Natural killer cell treated with Interleukin-12 subunit alpha and Interleukin-12 subunit beta and Interleukin-15 and Interleukin-18, amount 100 ng/mL, for 72 hours (primary cell): ENCODE measurements around the gene TMEM79. TPM values are rescaled to one million over a fixed set of nuclear protein-coding genes. Genes with fewer than 3 reads are reported as not detected.

ENCODE experiments used
- total RNA-seq, 2 donors: library from RNA; stranded (reverse); gene quantifications; one replicate each; pipeline ENCODE4 v1.2.3, GENCODE V29; 2022

The TMEM79 gene
- total RNA-seq, 2 donors from 2014 or later: 6.4 to 12.0 TPM

Other genes with a start within 250 kb of the TMEM79 start
- 10 to 100 TPM; 30.4 to 51.4 TPM for gene UBQLN4, start 230.5 kb upstream of the TMEM79 start, total RNA-seq
- 10 to 100 TPM; 34.0 to 35.6 TPM for gene LAMTOR2, start 229.5 kb upstream of the TMEM79 start, total RNA-seq
- not detected for gene RAB25, start 223.2 kb upstream of the TMEM79 start, total RNA-seq
- gene MEX3A, start 201.9 kb upstream of the TMEM79 start, total RNA-seq: under 1 TPM; 0.06 to 0.07 TPM
- 10 to 100 TPM; 21.4 to 67.6 TPM for gene LMNA, start 169.6 kb upstream of the TMEM79 start, total RNA-seq
- gene SEMA4A, start 130.7 kb upstream of the TMEM79 start, total RNA-seq: 10 to 100 TPM in 1 of 2 donors, 1 to 10 TPM in 1; 3.9 to 16.6 TPM
- 10 to 100 TPM; 54.4 to 56.6 TPM for gene SLC25A44, start 90.2 kb upstream of the TMEM79 start, total RNA-seq
- 100 to 1,000 TPM in 1 of 2 donors, 10 to 100 TPM in 1; 90.6 to 105 TPM for gene PMF1, start 71.3 kb upstream of the TMEM79 start, total RNA-seq
- gene BGLAP, start 42.1 kb upstream of the TMEM79 start, total RNA-seq: 1 to 10 TPM; 1.8 to 2.3 TPM
- gene PAQR6, start 36.3 kb upstream of the TMEM79 start, total RNA-seq: 1 to 10 TPM; 5.9 to 9.5 TPM
- 100 to 1,000 TPM in 1 of 2 donors, 10 to 100 TPM in 1; 89.3 to 130 TPM for gene SMG5, start 1.5 kb upstream of the TMEM79 start, total RNA-seq
- 10 to 100 TPM; 17.2 to 19.6 TPM for gene GLMP, start 11.4 kb downstream of the TMEM79 start, total RNA-seq
- gene VHLL, start 15.0 kb downstream of the TMEM79 start, total RNA-seq: not detected
- 100 to 1,000 TPM; 299 to 338 TPM for gene CCT3, start 54.0 kb downstream of the TMEM79 start, total RNA-seq
- gene TSACC, start 54.2 kb downstream of the TMEM79 start, total RNA-seq: not detected
- not detected for gene RHBG, start 84.9 kb downstream of the TMEM79 start, total RNA-seq
- 10 to 100 TPM; 48.1 to 62.2 TPM for gene MEF2D, start 216.4 kb downstream of the TMEM79 start, total RNA-seq